SK-N-SH (cell line): Measurements from ENCODE around the gene NACA2. TPM values are rescaled to one million over a fixed set of nuclear protein-coding genes. Genes with fewer than 3 reads are reported as not detected.

Experiments
- CTCF ChIA-PET: fragments of 300-600, 350-600 bp; formaldehyde crosslinking; extraction: SDS; loops from one replicate; lab custom pipeline; 2021; lab: Yijun Ruan, JAX
- POLR2A ChIA-PET: fragments of 350-600 bp; sonication (Branson Sonifier 250); formaldehyde crosslinking; extraction: SDS; loops from one replicate; lab custom pipeline; 2020; ENCODE audit warnings: antibody characterized with exemption, inconsistent platforms; lab: Yijun Ruan, JAX
- DNase-seq: peaks from one replicate; pipeline ENCODE4 v3.0.0; 2012
- H2AFZ ChIP-seq: fragments of 200-600 bp; sonication (generic); 2 replicates; pipeline ENCODE4 v1.8.1; 2016; ENCODE audit warnings: antibody characterized with exemption, mild to moderate bottlenecking, low read depth
- H3F3A ChIP-seq: fragments of 200-600 bp; sonication (generic); replicated peaks from 2 replicates; pipeline ENCODE3; 2016; ENCODE audit warnings: antibody characterized with exemption, mild to moderate bottlenecking; ENCODE audit not compliant: insufficient read depth
- H3K27ac ChIP-seq, 2 experiments: fragments of 200-500 bp in 1 of 2; fragments of 200-600 bp in 1 of 2; sonication (Bioruptor generic) in 1 of 2; sonication (generic), shearing (Covaris generic) in 1 of 2; 2 replicates each; pipeline versions ENCODE4 v1.5.1 to v1.6.1; 2014 to 2016; ENCODE audit warnings: low read depth in 2 of 2, inconsistent platforms in 1 of 2, low read length in 1 of 2, mild to moderate bottlenecking in 1 of 2, mixed read lengths in 1 of 2
- H3K27me3 ChIP-seq: fragments of 200-600 bp; sonication (generic), shearing (Covaris generic); 2 replicates; pipeline ENCODE4 v1.6.1; 2016; ENCODE audit warnings: mixed run types; ENCODE audit not compliant: insufficient read depth
- H3K36me3 ChIP-seq, 2 experiments: fragments of 200-500 bp in 1 of 2; fragments of 200-600 bp in 1 of 2; sonication (Bioruptor generic) in 1 of 2; sonication (generic) in 1 of 2; replicated peaks in 1 of 2; 2 replicates each; pipeline versions ENCODE3 to v1.5.1; 2014 to 2016; ENCODE audit warnings: low read length in 1 of 2, mild to moderate bottlenecking in 1 of 2; ENCODE audit not compliant: insufficient read depth in 2 of 2, control insufficient read depth in 1 of 2
- H3K4me1 ChIP-seq, 2 experiments: fragments of 200-500 bp in 1 of 2; fragments of 200-600 bp in 1 of 2; sonication (Bioruptor generic) in 1 of 2; sonication (generic), shearing (Covaris generic) in 1 of 2; 2 replicates each; pipeline versions ENCODE4 v1.5.1 to v1.6.1; 2014 to 2016; ENCODE audit warnings: low read depth in 1 of 2, low read length in 1 of 2, mixed run types in 1 of 2; ENCODE audit not compliant: insufficient read depth in 2 of 2, control insufficient read depth in 1 of 2
- H3K4me2 ChIP-seq: fragments of 200-600 bp; sonication (generic), shearing (Covaris generic); 2 replicates; pipeline ENCODE4 v1.6.1; 2017; ENCODE audit warnings: mixed run types
- H3K4me3 ChIP-seq, 2 experiments: fragments of 200-500 bp in 1 of 2; fragments of 200-600 bp in 1 of 2; sonication (Bioruptor generic) in 1 of 2; sonication (generic), shearing (Covaris generic) in 1 of 2; 2 replicates each; pipeline versions ENCODE4 v1.5.1 to v1.8.1; 2014 to 2016; ENCODE audit warnings: low read depth in 2 of 2, inconsistent platforms in 1 of 2, low read length in 1 of 2, mild to moderate bottlenecking in 1 of 2, mixed read lengths in 1 of 2, moderate library complexity in 1 of 2
- H3K79me2 ChIP-seq: fragments of 200-600 bp; sonication (generic); 2 replicates; pipeline ENCODE4 v1.8.1; 2017; ENCODE audit warnings: mild to moderate bottlenecking; ENCODE audit not compliant: insufficient read depth
- H3K9ac ChIP-seq: fragments of 200-600 bp; sonication (generic); 2 replicates; pipeline ENCODE4 v1.6.1; 2017; ENCODE audit warnings: mixed run types
- H3K9me2 ChIP-seq: fragments of 200-600 bp; sonication (generic); 2 replicates; pipeline ENCODE4 v1.6.1; 2017; ENCODE audit warnings: mixed run types
- H3K9me3 ChIP-seq: fragments of 200-600 bp; sonication (generic); 2 replicates; pipeline ENCODE4 v1.6.1; 2017; ENCODE audit warnings: mixed run types, mild to moderate bottlenecking, moderate library complexity
- H4K20me1 ChIP-seq: fragments of 200-600 bp; sonication (generic); 2 replicates; pipeline ENCODE4 v1.6.1; 2017; ENCODE audit warnings: mild to moderate bottlenecking, mixed run types; ENCODE audit not compliant: insufficient read depth
- CHD2 ChIP-seq: fragments of 150-350 bp; IDR thresholded peaks from 2 replicates; pipeline ENCODE4 v1.6.1; 2018; ENCODE audit warnings: low read length; ENCODE audit not compliant: partially characterized antibody
- ELF1 ChIP-seq: IDR thresholded peaks from 2 replicates; pipeline ENCODE4 v1.4.0; 2012
- EZH2phosphoT487 ChIP-seq: fragments of 200-600 bp; sonication (generic); IDR thresholded peaks from 2 replicates; pipeline ENCODE4 v1.6.1; 2017; ENCODE audit warnings: low read depth, mixed run types, mild to moderate bottlenecking, antibody characterized with exemption, moderate library complexity, borderline replicate concordance
- FOSL2 ChIP-seq: IDR thresholded peaks from 2 replicates; pipeline ENCODE4 v1.4.0; 2012; ENCODE audit warnings: low read depth, mild to moderate bottlenecking, moderate library complexity, borderline replicate concordance
- FOXJ3 ChIP-seq: sonication (generic); formaldehyde crosslinking; IDR thresholded peaks from 2 replicates; pipeline ENCODE4 v1.5.1; 2020; ENCODE audit warnings: mild to moderate bottlenecking, missing genetic modification reagents
- FOXM1 ChIP-seq: IDR thresholded peaks from 2 replicates; pipeline ENCODE4 v1.4.0; 2012; ENCODE audit warnings: low read depth, mild to moderate bottlenecking
- GABPA ChIP-seq: IDR thresholded peaks from 2 replicates; pipeline ENCODE4 v1.4.0; 2012; ENCODE audit warnings: low read depth, mild to moderate bottlenecking
- JUND ChIP-seq: IDR thresholded peaks from 2 replicates; pipeline ENCODE4 v1.4.0; 2012
- NRF1 ChIP-seq: IDR thresholded peaks from 2 replicates; pipeline ENCODE4 v1.6.1; 2012; ENCODE audit warnings: low read depth, mild to moderate bottlenecking, low read length
- POLR2AphosphoS5 ChIP-seq: IDR thresholded peaks from 2 replicates; pipeline ENCODE4 v1.6.1; 2012; ENCODE audit warnings: low read depth, low read length
- RAD21 ChIP-seq: IDR thresholded peaks from 2 replicates; pipeline ENCODE4 v1.6.1; 2012; ENCODE audit warnings: mild to moderate bottlenecking, low read length
- RCOR1 ChIP-seq: fragments of 150-350 bp; IDR thresholded peaks from 2 replicates; pipeline ENCODE4 v1.6.1; 2017; ENCODE audit warnings: antibody characterized with exemption, low read length
- RXRA ChIP-seq: IDR thresholded peaks from 2 replicates; pipeline ENCODE4 v1.4.0; 2012; ENCODE audit warnings: low read depth, mild to moderate bottlenecking, borderline replicate concordance
- SIN3A ChIP-seq: IDR thresholded peaks from 2 replicates; pipeline ENCODE4 v1.6.1; 2012; ENCODE audit warnings: low read depth, mild to moderate bottlenecking, low read length, moderate library complexity, borderline replicate concordance
- SMC3 ChIP-seq: IDR thresholded peaks from 2 replicates; pipeline ENCODE4 v1.6.1; 2012; ENCODE audit warnings: low read depth, low read length, improper control_type of control experiment
- TCF12 ChIP-seq: IDR thresholded peaks from 2 replicates; pipeline ENCODE4 v1.4.0; 2012
- TEAD4 ChIP-seq: IDR thresholded peaks from 2 replicates; pipeline ENCODE4 v1.4.0; 2012; ENCODE audit warnings: mild to moderate bottlenecking, borderline replicate concordance; ENCODE audit not compliant: insufficient read depth
- YY1 ChIP-seq: IDR thresholded peaks from 2 replicates; pipeline ENCODE4 v1.4.0; 2012; ENCODE audit warnings: low read depth, mild to moderate bottlenecking
- WGBS: methylation state at CpG from one replicate; pipeline ENCODE4 v1.1.6; 2017; ENCODE audit warnings: low lambda C conversion rate; 5-methylcytosine and 5-hydroxymethylcytosine counted together
- polyA plus RNA-seq, 3 experiments: library from polyadenylated mRNA; depleted of rRNA; stranded (reverse); fragments of >200 nt; gene quantifications; 2 replicates each; pipeline ENCODE4 v1.2.3, GENCODE V29; 2012
- TF ChIP-seq, protein P1 (sequence below): IDR thresholded peaks from 2 replicates; pipeline ENCODE4 v1.4.0; 2012; ENCODE audit warnings: low read depth, borderline replicate concordance
- TF ChIP-seq, protein P2 (sequence below): fragments of 200-600 bp; sonication (generic); IDR thresholded peaks from 2 replicates; pipeline ENCODE4 v1.6.1; 2017; ENCODE audit warnings: antibody characterized with exemption, mild to moderate bottlenecking, moderate library complexity
- TF ChIP-seq, protein P3 (sequence below): IDR thresholded peaks from 2 replicates; pipeline ENCODE4; 2012
- TF ChIP-seq, protein P4 (sequence below): IDR thresholded peaks from 2 replicates; pipeline ENCODE4 v1.4.0; 2012; ENCODE audit warnings: low read depth, borderline replicate concordance
- TF ChIP-seq, protein P5 (sequence below): fragments of 150-350 bp; IDR thresholded peaks from 2 replicates; pipeline ENCODE4 v1.6.1; 2016; ENCODE audit warnings: mild to moderate bottlenecking, low read depth, low read length
- TF ChIP-seq, protein P6 (sequence below): IDR thresholded peaks from 2 replicates; pipeline ENCODE4 v1.6.1; 2012; ENCODE audit warnings: mild to moderate bottlenecking, low read depth, low read length, moderate library complexity

NACA2 gene
- polyA plus RNA-seq, 1 of the 3 experiments (the other 2 are of a cell fraction), result not detected

DNA sequence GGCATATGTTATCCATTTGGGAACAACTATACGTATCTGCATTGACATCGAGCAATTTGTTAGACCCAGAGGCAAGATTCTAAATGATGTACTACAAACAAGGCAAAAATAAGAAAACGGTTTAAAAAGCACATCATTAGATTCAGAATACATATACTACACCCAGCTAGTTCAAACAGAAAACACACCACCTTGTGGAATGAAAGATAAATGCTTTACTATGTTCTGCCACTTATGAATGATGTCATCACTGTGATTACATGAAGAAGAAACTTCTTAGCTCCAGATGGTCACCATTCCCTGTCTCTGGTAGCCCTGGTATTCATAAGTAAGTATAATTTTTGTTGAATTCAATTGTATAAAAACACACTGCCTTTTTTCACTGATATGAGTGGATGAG lies 7.8 kb downstream of the NACA2 start:
- Histone ChIP-seq H3K4me3 (no peak overlapping the region), H3K36me3 (no peaks in the 10 kb centered on the region), H3K27ac (peak overlapping the region in 1 of 2 experiments; percentile 76; a peak in 1 of 4 replicates), H3K9ac (no peak overlapping the region), H3K9me2 (no peaks in the 10 kb centered on the region), H3K9me3 (no peaks in the 10 kb centered on the region), H2AFZ (peak overlapping the region; percentile 5; the same call in 1 of the 2 replicates), H3K27me3 (no peaks in the 10 kb centered on the region), H3K4me2 (no peak overlapping the region), H3F3A (no peaks in the 10 kb centered on the region), H3K4me1 (peaks cover 13 to 26% of the 10 kb centered on the region in 2 experiments; a peak in 3 of 4 replicates), H3K79me2 (no peaks in the 10 kb centered on the region), H4K20me1 (no peaks in the 10 kb centered on the region)
- peak; percentile 79 for DNase-seq
- CTCF ChIA-PET, result interaction anchor here (0.5 to 10.9 kb wide), 34 partner anchors 9 to 839 kb away, joined by 3 to 177 read pairs (median 4); partner anchors contain the start of gene TBX2
- WGBS, result 11% methylated on average over 3 of the region's 3 CpGs
- POLR2A ChIA-PET, result interaction anchor here (0.9 to 1.0 kb wide), 3 partner anchors 9 to 171 kb away, joined by 3 to 6 read pairs (median 5); no protein-coding TSS in a partner anchor
- TF ChIP-seq, protein P1, sequence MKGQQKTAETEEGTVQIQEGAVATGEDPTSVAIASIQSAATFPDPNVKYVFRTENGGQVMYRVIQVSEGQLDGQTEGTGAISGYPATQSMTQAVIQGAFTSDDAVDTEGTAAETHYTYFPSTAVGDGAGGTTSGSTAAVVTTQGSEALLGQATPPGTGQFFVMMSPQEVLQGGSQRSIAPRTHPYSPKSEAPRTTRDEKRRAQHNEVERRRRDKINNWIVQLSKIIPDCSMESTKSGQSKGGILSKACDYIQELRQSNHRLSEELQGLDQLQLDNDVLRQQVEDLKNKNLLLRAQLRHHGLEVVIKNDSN, result no peak
- no peak for TF ChIP-seq RXRA
- TF ChIP-seq SIN3A, result no peak
- peak; percentile 82 for TF ChIP-seq CHD2
- TF ChIP-seq FOXJ3 (CRISPR knock-in tag), result no peak
- TF ChIP-seq, protein P2, sequence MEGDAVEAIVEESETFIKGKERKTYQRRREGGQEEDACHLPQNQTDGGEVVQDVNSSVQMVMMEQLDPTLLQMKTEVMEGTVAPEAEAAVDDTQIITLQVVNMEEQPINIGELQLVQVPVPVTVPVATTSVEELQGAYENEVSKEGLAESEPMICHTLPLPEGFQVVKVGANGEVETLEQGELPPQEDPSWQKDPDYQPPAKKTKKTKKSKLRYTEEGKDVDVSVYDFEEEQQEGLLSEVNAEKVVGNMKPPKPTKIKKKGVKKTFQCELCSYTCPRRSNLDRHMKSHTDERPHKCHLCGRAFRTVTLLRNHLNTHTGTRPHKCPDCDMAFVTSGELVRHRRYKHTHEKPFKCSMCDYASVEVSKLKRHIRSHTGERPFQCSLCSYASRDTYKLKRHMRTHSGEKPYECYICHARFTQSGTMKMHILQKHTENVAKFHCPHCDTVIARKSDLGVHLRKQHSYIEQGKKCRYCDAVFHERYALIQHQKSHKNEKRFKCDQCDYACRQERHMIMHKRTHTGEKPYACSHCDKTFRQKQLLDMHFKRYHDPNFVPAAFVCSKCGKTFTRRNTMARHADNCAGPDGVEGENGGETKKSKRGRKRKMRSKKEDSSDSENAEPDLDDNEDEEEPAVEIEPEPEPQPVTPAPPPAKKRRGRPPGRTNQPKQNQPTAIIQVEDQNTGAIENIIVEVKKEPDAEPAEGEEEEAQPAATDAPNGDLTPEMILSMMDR, result peak; percentile 70
- no peak for TF ChIP-seq YY1
- no peak for TF ChIP-seq EZH2phosphoT487
- TF ChIP-seq, protein P3, sequence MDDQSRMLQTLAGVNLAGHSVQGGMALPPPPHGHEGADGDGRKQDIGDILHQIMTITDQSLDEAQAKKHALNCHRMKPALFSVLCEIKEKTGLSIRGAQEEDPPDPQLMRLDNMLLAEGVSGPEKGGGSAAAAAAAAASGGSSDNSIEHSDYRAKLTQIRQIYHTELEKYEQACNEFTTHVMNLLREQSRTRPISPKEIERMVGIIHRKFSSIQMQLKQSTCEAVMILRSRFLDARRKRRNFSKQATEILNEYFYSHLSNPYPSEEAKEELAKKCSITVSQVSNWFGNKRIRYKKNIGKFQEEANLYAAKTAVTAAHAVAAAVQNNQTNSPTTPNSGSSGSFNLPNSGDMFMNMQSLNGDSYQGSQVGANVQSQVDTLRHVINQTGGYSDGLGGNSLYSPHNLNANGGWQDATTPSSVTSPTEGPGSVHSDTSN, result no peak; the same call in 1 of the 2 replicates
- TF ChIP-seq, protein P4, sequence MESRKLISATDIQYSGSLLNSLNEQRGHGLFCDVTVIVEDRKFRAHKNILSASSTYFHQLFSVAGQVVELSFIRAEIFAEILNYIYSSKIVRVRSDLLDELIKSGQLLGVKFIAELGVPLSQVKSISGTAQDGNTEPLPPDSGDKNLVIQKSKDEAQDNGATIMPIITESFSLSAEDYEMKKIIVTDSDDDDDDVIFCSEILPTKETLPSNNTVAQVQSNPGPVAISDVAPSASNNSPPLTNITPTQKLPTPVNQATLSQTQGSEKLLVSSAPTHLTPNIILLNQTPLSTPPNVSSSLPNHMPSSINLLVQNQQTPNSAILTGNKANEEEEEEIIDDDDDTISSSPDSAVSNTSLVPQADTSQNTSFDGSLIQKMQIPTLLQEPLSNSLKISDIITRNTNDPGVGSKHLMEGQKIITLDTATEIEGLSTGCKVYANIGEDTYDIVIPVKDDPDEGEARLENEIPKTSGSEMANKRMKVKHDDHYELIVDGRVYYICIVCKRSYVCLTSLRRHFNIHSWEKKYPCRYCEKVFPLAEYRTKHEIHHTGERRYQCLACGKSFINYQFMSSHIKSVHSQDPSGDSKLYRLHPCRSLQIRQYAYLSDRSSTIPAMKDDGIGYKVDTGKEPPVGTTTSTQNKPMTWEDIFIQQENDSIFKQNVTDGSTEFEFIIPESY, result no peak
- TF ChIP-seq JUND, result peak; percentile 19; the same call in 1 of the 2 replicates
- TF ChIP-seq FOXM1, result no peak
- no peak for TF ChIP-seq ELF1
- TF ChIP-seq RAD21, result peak; percentile 76
- TF ChIP-seq GABPA, result no peak
- no peak for TF ChIP-seq NRF1
- TF ChIP-seq, protein P5, sequence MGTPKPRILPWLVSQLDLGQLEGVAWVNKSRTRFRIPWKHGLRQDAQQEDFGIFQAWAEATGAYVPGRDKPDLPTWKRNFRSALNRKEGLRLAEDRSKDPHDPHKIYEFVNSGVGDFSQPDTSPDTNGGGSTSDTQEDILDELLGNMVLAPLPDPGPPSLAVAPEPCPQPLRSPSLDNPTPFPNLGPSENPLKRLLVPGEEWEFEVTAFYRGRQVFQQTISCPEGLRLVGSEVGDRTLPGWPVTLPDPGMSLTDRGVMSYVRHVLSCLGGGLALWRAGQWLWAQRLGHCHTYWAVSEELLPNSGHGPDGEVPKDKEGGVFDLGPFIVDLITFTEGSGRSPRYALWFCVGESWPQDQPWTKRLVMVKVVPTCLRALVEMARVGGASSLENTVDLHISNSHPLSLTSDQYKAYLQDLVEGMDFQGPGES, result no peak
- no peak; the same call in 1 of the 2 replicates for TF ChIP-seq FOSL2
- TF ChIP-seq, protein P6, sequence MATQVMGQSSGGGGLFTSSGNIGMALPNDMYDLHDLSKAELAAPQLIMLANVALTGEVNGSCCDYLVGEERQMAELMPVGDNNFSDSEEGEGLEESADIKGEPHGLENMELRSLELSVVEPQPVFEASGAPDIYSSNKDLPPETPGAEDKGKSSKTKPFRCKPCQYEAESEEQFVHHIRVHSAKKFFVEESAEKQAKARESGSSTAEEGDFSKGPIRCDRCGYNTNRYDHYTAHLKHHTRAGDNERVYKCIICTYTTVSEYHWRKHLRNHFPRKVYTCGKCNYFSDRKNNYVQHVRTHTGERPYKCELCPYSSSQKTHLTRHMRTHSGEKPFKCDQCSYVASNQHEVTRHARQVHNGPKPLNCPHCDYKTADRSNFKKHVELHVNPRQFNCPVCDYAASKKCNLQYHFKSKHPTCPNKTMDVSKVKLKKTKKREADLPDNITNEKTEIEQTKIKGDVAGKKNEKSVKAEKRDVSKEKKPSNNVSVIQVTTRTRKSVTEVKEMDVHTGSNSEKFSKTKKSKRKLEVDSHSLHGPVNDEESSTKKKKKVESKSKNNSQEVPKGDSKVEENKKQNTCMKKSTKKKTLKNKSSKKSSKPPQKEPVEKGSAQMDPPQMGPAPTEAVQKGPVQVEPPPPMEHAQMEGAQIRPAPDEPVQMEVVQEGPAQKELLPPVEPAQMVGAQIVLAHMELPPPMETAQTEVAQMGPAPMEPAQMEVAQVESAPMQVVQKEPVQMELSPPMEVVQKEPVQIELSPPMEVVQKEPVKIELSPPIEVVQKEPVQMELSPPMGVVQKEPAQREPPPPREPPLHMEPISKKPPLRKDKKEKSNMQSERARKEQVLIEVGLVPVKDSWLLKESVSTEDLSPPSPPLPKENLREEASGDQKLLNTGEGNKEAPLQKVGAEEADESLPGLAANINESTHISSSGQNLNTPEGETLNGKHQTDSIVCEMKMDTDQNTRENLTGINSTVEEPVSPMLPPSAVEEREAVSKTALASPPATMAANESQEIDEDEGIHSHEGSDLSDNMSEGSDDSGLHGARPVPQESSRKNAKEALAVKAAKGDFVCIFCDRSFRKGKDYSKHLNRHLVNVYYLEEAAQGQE, result no peak
- peak; percentile 96 for TF ChIP-seq RCOR1
- TF ChIP-seq POLR2AphosphoS5, result no peak; the same call in 1 of the 2 replicates
- TF ChIP-seq TEAD4, result no peak
- peak; percentile 66; the same call in 1 of the 2 replicates for TF ChIP-seq TCF12
- peak; percentile 51 for TF ChIP-seq SMC3
